ENCODE measurements around the gene PPME1. TPM values are rescaled to one million over a fixed set of nuclear protein-coding genes. Genes with fewer than 3 reads are reported as not detected.

Gene PPME1
- total RNA-seq, 1 experiment from 2014 or later: 68.3 TPM

- ChIA-PET CTCF (interaction anchor here (0.6 to 4.6 kb wide), 26 partner anchors 10 to 484 kb away, joined by 3 to 120 read pairs (median 4); partner anchors contain the start of genes PGM2L1 and POLD3), POLR2A (no interaction called here), RAD21 (ENCODE audit: low non-redundant PET in 1 of 2, low total read pairs in 2 of 2, uncharacterized antibody in 2 of 2, unreplicated experiment in 2 of 2) (interaction anchor here (1.0 to 2.1 kb wide), 5 partner anchors 192 to 315 kb away, joined by 4 to 17 read pairs (median 4); no protein-coding TSS in a partner anchor)
- Histone ChIP-seq H3K9me2 (ENCODE audit: insufficient read depth) (no peaks in the 10 kb centered on the region), H2AFZ (ENCODE audit: low read depth, low read length, poor library complexity, severe bottlenecking) (no peak overlapping the region), H3K4me2 (ENCODE audit: low read length) (no peak overlapping the region), H3K9me3 (ENCODE audit: control insufficient read depth in 1 of 2, insufficient read depth in 1 of 2, low read depth in 1 of 2, low read length in 2 of 2) (0 out of 4 replicates have a peak, but pooled peaks cover 0 to 2% of the 10 kb centered on the region in 2 experiments), H3K9ac (ENCODE audit: low read length) (no peak overlapping the region), H3K79me2 (ENCODE audit: insufficient read depth, low read length) (no peaks in the 10 kb centered on the region), H3K27me3 (ENCODE audit: insufficient read depth, low read length) (no peaks in the 10 kb centered on the region), H3K4me3 (replicated peaks in 1 of 2; ENCODE audit: low read depth in 1 of 2, low read length in 2 of 2) (no peak overlapping the region), H3K4me1 (ENCODE audit: control insufficient read depth in 1 of 2, insufficient read depth in 2 of 2, low read length in 2 of 2) (no peaks in the 10 kb centered on the region), H4K20me1 (ENCODE audit: insufficient read depth) (no peaks in the 10 kb centered on the region), H3K36me3 (ENCODE audit: control insufficient read depth in 1 of 2, insufficient read depth in 2 of 2, low read length in 2 of 2) (peaks cover 4 to 21% of the 10 kb centered on the region in 2 experiments), H3K27ac (ENCODE audit: low read depth, low read length) (no peak overlapping the region)
- peak; percentile 87 for TF ChIP-seq RAD21 (IDR thresholded peaks at IDR 0.05; ENCODE audit: low read depth)
- no peak for TF ChIP-seq ATF3 (IDR thresholded peaks at IDR 0.05)
- TF ChIP-seq CTCF (IDR thresholded peaks at IDR 0.05 in 2 of 3, conservative IDR thresholded peaks at IDR 0.05 in 1 of 3; ENCODE audit: borderline replicate concordance in 1 of 3, insufficient read depth in 1 of 3, low read depth in 2 of 3, low read length in 2 of 3): peak; percentile 83 to 97 (median 93)
- DNase-seq (ENCODE audit: low read depth, low spot score) (peak; percentile 29), ATAC-seq (peak; percentile 77)
- BruUV-seq (replicated peaks): no TSS peak
- intact Hi-C loops (cut with micrococcal nuclease): loop anchor here (1.0 to 5.0 kb wide), 3 partner anchors 193 to 314 kb away; no protein-coding TSS in a partner anchor
Observed at GRCh38 chr11:74255741-74256375, 84.8 kb downstream of the PPME1 start.
